ENCODE results near the gene TPCN2.
"Not testable (repeated sequence)": the region's sequence is repeated elsewhere in the genome, so short reads cannot be mapped to it uniquely, and the experiment has no call there.

The TPCN2 gene

DNA sequence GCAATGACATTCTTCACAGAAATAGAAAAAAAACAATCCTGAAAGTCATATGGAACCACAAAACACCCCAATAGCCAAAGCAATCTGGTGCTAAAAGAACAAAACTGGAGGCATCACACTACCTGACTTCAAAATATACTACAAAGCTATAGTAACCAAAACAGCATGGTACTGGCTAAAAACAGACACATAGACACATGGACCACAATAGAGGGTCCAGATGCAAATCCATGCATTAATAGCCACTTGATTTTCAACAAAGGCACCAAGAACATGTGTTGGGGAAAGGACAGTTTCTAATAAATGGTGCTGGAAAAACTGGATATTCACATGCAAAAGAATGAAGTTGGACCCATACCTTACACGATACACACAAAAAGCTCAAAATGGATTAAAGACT lies 79.2 kb downstream of the TPCN2 start:
- no peak for DNase-seq (ENCODE audit: low read depth in 2 of 2)

DNA sequence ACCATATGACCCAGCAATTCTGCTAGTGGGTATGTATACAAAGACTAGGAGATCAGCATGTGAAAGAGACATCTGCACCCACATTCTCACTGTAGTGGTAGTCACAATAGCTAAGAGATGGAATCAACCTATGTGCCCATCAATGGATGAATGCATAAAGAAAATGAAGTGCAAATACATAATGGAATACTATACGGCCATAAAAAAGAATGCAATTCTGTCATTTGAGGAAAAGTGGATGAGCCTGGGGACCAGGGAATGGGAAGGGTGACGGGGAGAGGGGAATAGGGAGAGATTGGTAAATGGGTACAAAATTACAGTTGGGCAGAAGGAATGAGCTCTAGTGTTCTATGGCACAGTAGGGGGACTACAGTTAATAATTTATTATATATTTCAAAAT lies 80.3 kb downstream of the TPCN2 start:
- no peak for DNase-seq (ENCODE audit: low read depth in 2 of 2)

DNA sequence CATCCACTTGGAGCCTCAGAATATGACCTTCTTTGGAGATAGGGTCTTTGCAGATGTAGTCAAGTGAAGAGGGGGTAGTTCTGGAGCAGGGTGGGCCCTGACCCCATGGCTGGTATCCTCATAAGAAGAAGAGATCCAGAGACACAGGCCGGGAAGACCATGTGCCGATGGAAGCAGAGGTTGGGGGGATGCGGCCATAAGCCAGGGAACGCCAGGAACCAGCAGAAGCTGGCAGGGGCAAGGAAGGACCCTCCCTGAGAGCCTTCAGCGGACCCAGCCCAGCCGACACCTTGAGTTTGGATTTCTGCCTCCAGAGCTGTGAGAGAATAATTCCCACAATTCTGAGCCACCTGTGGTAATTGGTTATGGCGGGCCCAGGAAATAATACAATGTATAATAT lies 80.9 kb downstream of the TPCN2 start:
- DNase-seq (ENCODE audit: low read depth in 2 of 2): no peak

DNA sequence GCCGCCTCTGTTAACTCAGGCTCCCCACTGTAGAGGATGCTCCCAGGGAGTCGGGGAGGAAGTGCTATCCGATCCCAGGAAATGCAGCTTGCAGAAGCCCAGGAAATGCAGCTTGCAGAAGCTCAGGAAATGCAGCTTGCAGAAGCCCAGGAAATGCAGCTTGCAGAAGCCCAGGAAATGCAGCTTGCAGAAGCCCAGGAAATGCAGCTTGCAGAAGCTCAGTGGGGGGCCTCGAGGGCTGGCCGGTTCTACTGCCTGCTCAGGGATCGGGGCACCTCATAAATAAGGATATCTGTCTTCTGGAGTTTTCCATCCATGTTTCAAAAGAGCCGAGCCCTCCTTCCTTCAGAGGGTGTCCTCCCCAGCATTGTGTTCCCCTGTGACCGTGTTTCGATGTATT lies 81.9 kb downstream of the TPCN2 start:
- DNase-seq (ENCODE audit: low read depth in 2 of 2): no peak

DNA sequence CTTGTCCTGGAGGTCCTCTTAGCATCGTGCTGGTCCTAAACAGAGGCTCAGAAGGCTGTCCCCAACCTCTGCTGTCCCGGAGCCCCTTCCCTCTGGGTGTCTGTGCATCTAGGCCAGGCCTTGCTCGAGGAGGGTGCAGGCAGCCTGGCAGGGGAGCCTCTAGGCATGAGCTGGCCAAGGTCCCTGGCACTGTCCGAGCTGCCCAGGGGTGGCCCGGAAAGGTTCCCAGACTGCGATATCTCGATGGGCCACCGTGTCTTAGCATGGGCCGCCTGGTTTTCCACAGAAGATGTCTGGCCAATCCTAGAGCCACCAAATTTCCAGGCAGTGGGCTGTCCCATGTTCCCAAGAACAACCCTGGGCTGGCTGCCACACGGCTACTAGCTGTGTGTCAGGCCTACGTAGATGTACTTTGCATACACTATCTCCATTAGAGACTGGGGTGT lies 82.4 kb downstream of the TPCN2 start:
- DNase-seq (ENCODE audit: low read depth in 2 of 2): no peak

DNA sequence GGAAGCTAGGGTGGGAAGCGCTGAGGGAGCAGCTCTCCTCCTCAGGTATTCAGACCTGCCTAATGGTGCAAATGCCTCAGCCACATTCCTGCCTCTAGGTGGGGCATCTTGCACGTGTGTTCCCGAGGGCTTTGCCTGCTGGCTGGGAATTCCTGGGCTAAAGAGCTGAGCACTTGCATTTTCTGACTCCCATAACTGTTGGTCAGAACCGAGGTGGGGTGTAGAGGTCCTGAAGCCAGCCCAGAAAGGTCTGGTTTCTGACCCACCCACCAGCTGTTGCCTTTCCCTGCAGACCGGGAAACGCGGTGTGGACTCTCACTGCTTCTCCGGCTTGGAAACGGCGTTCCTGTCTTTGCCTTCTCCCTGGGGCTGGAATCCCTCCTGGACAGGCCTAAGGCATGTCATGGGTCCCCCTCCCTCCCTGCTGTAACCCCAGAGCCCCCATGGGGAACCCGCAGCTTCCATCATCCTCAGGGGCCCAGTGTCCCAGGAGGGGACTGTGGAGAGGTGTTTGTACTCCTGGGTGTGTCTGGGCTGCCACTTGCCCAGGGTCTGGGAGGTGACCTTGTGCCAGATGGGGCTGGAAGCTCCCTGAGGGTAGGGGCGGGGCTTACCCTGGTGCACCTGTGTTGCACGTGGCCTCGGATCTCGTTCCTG lies 83.0 kb downstream of the TPCN2 start:
- no peak for DNase-seq (ENCODE audit: low read depth in 2 of 2)

DNA sequence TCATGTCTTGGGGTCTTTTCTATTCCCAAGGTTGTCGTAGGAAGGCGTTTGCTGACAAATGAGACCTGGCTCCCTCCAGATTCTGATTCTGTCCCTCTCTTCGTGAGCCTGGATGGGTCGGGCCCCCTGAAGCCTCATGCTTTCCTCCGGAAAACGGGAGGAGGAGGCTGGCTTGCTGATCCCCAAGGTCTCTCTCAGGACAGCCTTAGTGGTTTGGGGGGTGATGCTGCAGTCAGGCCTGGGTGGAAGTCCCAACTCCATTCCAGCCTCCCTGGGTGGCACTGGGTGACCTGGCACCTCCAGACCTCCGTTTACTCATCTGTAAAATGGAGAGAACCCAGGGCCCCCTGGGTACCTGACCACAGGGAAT lies 83.6 kb downstream of the TPCN2 start:
- no peak for DNase-seq (ENCODE audit: low read depth in 2 of 2)

DNA sequence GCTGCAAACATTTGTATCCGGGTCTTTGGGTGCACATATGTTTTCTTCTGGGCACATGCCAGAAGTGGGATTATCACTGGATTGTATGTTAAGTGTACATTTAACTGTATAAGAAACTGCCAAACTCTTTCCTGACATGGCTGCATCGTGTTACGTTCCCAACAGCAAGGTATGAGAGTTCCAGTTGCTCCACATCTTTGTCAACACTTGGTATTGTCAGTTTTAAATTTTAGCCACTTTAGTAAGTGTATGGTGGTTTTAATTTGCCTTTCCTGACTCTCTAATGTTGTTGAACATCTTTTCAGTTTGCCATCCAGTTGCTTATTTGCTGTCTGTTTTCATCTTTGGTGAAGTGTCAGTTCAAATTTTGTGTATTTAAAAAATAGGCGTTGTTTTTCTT lies 84.5 kb downstream of the TPCN2 start:
- DNase-seq (ENCODE audit: low read depth in 2 of 2): no peak

DNA sequence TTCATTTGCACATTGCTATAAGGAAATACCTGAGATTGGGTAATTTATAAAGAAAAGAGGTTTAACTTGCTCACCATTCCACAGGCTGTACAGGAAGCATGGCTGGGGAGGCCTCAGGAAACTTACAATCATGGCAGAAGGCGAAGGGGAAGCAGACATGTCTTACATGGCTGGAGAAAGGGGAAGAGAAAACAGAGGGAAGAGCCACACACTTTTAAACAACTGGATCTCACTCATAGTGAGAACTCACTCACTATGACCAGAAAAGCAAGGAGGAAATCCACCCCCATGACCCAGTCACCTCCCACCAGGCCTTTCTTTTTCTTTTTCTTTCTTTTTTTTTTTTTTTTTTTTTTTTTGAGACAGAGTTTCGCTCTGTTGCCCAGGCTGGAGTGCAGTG lies 85.5 kb downstream of the TPCN2 start:
- DNase-seq (ENCODE audit: low read depth in 2 of 2): not testable (repeated sequence)

DNA sequence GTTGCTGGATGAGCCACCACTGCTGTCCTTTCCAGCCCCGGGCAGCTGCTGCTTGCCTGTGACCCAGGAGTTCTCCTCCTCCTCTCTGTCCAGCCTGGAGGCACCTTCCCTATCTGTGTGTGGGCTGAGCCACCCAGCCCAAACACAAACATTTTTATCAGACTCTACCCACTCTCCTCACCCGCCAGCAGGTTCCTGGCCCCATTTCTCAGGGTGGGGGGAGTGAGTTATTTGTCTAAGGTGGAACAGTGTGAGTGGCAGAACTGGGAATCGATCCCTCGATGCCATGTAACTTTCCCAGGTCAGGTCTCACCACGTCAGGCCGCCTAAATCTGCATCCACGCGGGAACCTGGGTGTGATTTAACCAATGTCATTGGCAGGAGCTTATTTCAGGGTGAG lies 86.2 kb downstream of the TPCN2 start:
- no peak for DNase-seq (ENCODE audit: low read depth in 2 of 2)

DNA sequence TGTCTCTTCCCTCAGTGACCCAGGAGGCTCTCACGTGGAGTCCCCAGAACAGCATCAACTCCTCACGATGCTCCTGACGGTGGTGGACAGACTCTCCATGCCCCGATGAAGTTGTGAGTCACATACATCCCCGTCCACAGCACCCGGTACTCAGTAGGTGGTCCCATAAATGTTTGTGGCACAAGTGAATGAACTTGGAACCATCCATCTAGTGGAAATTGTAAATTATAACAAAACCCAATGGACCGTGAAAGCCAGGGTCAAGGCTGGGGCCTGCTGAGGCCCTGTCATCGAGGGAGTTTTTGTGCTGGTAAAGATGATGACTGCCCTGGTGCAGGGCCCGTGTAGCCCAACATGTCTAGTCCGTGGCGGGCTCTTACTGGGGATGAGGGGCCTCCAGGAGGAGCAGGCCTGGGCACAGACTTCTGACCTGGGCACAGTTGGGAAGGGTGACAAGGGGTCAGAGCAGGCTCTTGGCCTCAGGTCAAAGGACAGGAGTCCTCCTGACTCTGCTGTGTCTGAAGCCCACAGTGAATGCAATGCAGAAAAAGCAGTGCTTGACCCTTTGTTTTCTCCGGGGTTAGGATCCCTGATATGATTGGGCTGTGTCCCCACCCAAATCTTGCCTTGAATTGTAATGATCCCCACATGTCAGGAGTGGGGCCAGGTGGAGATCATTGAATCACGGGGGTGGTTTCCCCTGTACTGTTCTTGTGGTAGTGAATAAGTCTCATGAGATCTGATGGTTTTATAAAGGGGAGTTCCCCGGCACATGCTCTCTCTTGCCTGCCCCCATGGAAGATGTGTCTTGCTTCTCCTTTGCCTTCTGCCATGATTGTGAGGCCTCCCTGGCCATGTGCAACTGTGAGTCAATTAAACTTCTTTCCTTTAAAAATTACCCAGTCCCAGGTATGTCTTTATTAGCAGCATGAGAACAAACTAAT lies 87.0 kb downstream of the TPCN2 start:
- no peak for DNase-seq (ENCODE audit: low read depth in 2 of 2)

DNA sequence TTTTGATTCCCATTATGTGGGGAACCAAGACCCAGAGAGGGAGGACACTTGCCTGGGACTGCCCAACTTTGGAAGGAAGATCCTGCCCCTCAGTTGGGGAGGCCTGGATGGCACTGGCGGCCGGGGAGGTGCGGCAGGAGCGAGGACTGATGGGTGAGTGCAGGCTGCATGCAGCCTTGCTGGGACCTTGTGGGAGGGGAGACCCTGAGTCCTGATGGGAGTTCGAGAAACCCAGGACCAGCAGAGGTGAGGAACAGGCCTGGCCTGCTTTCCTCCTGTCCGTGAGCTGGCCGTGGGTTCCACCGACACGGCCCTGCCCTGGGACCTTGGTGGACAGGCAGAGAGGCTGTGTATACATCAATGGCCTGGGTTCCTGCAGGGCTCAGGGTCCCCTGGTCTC lies 87.7 kb downstream of the TPCN2 start:
- DNase-seq (ENCODE audit: low read depth in 2 of 2): no peak

DNA sequence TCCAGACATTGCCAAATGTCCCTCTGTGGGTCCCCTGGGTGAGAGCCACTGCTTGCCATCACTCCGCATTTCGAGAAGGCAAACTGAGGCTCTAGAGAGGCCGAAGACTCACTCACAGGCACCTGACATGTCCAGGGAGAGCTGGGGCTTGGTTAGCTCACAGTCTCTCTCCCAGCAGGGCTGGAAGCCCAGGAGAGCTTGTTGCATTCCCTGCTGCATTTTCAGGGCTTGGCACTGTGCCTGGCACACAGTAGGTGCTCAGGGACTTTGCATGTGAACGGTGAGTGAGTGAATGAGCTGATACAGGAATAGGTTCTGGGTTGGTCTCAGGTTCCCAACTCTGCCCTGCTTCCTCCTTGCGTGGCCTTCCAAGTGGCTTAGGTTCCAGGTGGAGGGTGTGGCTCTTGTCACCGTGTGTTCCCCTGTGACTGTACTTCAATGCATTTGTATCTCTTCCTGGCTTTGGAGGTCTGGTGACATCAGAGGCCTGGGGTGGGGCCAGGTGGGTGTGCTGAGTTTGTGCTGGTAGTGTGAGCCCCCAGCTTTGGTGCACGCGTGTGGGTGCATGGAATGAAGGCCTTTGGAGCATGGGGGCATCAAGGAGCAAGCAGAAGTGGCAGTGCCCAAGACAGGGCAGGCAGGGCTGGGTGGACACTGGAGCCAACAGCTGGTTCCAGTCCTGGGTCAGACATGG lies 88.6 kb downstream of the TPCN2 start:
- DNase-seq (ENCODE audit: low read depth in 2 of 2): no peak

DNA sequence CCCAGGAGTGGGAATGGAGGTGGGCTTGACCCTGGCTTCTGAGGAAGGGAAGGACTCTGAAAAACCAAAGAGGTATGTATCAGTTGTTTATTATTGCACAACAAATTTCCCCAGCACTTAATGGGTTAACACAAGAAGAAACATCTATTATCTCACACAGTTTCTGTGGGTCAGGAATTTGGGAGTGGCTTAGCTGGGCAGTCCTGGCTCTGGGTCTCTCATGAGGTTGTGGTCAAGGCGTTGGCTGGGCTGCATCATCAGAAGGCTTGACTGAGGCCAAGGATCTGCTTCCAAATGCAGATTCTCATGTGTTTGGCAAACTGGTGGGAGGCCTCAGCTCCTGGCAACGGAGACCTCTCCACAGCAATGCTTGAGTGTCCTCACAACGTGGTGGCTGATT lies 89.5 kb downstream of the TPCN2 start:
- no peak for DNase-seq (ENCODE audit: low read depth in 2 of 2)

DNA sequence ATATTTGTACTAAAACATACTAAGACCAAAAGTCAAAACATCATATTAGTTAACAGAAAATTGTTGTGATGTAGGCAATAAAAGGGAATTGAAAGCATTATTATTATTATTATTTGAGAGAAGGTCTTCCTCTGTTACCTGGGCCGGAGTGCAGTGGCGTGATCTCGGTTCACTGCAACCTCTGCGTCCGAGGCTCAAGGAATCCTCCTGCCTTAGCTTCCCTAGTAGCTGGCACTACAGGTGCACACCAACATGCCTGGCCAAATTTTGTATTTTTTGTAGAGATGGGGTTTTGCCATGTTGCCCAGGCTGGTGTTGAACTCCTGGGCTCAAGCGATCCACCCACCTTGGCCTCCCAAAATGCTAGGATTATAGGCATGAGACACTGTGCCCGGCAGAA lies 91.4 kb downstream of the TPCN2 start:
- DNase-seq (ENCODE audit: low read depth in 2 of 2): not testable (repeated sequence)

DNA sequence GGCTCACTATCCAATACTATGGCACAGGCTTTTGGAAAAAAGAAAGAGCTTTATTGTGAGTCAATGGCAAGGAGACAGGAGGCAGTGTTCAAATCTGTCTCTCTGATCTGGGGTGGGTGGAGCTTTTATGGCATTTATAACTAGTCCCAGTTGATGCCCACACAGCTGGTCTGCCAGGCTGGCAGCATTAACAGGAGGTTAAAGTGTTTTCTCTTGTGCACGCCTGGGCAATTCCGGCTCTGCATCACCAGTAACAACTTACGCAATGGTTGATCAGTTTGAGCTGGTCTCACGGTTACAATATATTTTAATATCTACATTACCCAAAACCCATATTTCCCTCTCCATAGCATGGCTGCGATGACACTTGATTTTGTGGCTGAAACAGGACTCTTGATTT lies 91.9 kb downstream of the TPCN2 start:
- DNase-seq (ENCODE audit: low read depth in 2 of 2): no peak

DNA sequence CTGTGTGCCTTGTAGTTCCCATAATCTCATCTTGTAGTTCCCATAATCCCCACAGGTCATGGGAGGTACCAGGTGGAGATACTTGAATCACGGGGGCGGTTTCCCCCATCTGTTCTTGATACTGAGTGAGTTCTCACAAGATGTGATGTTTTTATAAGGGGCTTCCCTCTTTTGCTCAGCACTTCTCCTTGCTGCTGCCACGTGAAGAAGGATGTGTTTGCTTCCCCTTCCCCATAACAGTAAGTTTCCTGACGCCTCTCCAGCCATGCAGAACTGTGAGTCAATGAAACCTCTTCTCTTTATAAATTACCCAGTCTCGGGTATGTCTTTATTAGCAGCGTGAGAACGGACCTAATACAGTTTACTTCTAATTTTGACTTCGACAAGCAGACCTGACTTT lies 93.0 kb downstream of the TPCN2 start:
- DNase-seq (ENCODE audit: low read depth in 2 of 2): no peak

DNA sequence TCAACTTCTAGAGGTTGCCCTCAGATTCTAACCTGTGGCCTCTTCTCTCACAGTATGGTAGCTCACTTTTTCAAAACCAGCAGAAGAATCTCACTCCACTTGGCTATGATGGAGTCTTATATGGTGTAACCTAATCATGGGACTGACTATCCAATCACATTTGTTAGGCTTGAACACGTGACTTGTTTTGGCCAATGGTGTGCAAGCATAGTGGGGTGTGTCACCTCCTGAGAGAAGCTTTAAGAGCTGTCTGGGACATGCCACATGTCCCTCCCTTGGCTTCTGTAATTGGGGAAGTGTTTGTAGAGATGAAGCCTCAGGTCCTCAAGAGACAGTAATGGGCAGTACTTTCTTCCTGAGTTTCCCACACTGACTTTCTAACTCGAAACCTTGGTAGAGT lies 94.2 kb downstream of the TPCN2 start:
- DNase-seq (ENCODE audit: low read depth in 2 of 2): no peak

DNA sequence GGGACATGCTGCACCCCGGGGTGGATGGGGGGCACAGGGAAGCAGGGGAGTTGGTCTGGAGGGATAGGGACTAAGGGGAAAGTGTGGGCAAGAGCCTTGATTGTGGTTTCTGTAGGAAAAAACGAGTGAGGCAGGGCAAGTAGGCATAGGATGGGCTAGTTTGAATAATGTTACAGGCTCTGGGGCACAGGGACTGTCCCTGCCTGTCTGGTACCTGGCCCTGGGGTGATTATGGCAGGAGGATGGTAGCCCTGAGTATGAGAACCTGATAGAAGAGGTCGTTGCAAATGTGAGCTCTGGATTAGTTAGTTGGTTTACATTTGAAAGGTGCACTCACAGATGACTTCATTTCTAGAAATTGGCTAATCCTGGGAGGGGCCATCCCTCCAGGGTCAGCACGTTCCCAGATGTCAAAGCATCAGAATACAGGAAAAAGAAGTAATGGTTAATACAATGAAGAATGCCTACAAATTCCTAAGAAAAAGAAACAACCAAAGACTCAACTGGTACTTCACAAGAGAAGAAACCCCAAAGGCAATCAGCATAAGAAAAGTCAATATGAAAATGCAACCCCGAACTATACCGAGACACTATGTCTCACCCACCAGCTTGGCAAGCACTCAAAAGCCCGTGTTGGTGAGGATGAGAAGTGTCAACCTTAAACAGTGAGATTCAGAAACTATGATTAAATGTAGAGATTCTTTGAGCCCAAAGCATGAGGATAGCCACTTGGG lies 95.8 kb downstream of the TPCN2 start:
- no peak for DNase-seq (ENCODE audit: low read depth in 2 of 2)

DNA sequence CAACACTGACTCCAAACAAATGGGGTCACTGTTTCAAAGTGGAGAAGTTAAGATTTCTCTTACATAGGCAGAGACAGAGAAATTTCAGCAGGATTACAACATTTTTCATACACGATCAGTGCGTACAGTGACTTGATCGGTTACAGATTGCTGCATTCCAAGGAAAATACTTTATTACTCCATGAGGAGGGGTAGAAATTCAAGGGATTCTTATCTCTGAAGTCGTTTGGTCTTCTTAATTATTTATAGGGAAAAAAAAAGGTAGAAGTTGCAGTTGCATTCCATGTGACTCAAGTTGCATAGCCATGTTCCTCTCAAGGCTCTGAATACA lies 96.3 kb downstream of the TPCN2 start:
- DNase-seq (ENCODE audit: low read depth in 2 of 2): no peak

DNA sequence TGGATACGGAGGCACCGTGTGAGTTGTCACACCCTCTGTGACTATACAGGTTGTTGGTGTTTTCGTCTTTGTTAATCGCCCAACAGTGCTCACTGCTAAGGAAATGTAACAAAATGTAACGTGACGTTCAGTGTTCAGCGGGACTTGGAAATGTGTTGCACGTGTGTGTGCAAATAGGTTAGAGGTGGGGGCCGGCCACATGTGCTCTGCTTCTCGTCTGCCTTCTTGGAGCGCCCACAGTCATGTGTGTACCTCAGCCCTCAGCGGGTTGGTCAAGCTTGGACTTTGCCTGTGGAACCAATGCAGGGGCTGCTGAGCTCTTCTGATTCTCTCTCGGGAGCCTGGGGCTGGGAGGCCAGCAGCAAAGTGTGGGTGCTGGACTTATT lies 99.6 kb downstream of the TPCN2 start:
- no peak for DNase-seq (ENCODE audit: low read depth in 2 of 2)

DNA sequence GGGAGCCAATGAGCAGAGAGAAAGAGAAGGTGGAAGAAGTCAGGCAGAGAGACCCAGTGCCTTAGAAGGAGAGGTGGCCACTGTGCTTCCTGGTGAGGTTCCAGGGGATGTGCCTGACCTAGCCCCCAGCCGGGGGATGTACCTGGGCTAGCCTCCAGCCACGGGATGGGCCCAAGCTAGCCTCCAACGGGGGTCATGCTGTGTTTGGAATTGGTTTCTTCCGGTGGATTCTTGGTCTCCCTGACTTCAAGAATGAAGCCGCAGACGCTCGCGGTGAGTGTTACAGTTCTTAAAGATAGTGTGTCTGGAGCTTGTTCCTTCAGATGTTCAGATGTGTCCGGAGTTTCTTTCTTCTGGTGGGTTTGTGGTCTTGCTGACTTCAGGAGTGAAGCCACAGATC lies 100.1 kb downstream of the TPCN2 start:
- DNase-seq (ENCODE audit: low read depth in 2 of 2): no peak
